Neural cell (in vitro differentiated cells): Measurements from ENCODE around the gene ALDH7A1. TPM values are rescaled to one million over a fixed set of nuclear protein-coding genes. Genes with fewer than 3 reads are reported as not detected.

Experiments
- H2AFZ ChIP-seq: fragments of 200-600, 300-800 bp; sonication (generic), shearing (Covaris generic); 2 replicates; pipeline ENCODE4 v1.6.0; 2014; ENCODE audit warnings: low read depth, mild to moderate bottlenecking, antibody characterized with exemption, low read length, moderate library complexity
- H3F3A ChIP-seq: fragments of 200-600 bp; shearing (Covaris generic); 2 replicates; pipeline ENCODE4 v1.6.1; 2016; ENCODE audit warnings: mild to moderate bottlenecking, moderate library complexity, mixed read lengths, antibody characterized with exemption, low read length; ENCODE audit not compliant: insufficient read depth, poor library complexity, severe bottlenecking
- H3K27ac ChIP-seq: fragments of 200-600, 300-800 bp; sonication (generic), shearing (Covaris generic); 2 replicates; pipeline ENCODE4 v1.5.1; 2014; ENCODE audit warnings: mild to moderate bottlenecking, low read length, moderate library complexity
- H3K27me3 ChIP-seq: fragments of 300-800, 200-600 bp; sonication (generic), shearing (Covaris generic); 2 replicates; pipeline ENCODE4 v1.6.0; 2014; ENCODE audit warnings: mild to moderate bottlenecking, low read depth, low read length, moderate library complexity; ENCODE audit not compliant: insufficient read depth
- H3K36me3 ChIP-seq: fragments of 300-800, 200-600 bp; sonication (generic), shearing (Covaris generic); 2 replicates; pipeline ENCODE4 v1.5.1; 2014; ENCODE audit warnings: mild to moderate bottlenecking, antibody characterized with exemption, low read length, moderate library complexity; ENCODE audit not compliant: insufficient read depth
- H3K4me2 ChIP-seq: fragments of 300-800, 200-600 bp; sonication (generic), shearing (Covaris generic); 2 replicates; pipeline ENCODE4 v1.6.0; 2014; ENCODE audit warnings: mild to moderate bottlenecking, low read length
- H3K4me3 ChIP-seq: fragments of 300-800, 200-600 bp; sonication (generic), shearing (Covaris generic); 2 replicates; pipeline ENCODE4 v1.5.1; 2014; ENCODE audit warnings: mild to moderate bottlenecking, low read length, moderate library complexity
- H3K79me2 ChIP-seq: fragments of 200-600 bp; shearing (Covaris generic); replicated peaks from 2 replicates; pipeline ENCODE4 v1.6.0; 2014; ENCODE audit warnings: mild to moderate bottlenecking, low read length, moderate library complexity; ENCODE audit not compliant: insufficient read depth
- H3K9ac ChIP-seq: fragments of 300-800, 200-600 bp; sonication (generic), shearing (Covaris generic); 2 replicates; pipeline ENCODE4 v1.6.1; 2016; ENCODE audit warnings: mild to moderate bottlenecking, low read length, mixed read lengths
- H3K9me2 ChIP-seq: fragments of 200-600 bp; shearing (Covaris generic); 2 replicates; pipeline ENCODE4 v1.6.1; 2016; ENCODE audit warnings: mild to moderate bottlenecking, low read length, mixed read lengths; ENCODE audit not compliant: insufficient read depth
- H3K9me3 ChIP-seq: fragments of 200-600, 300-800 bp; sonication (generic), shearing (Covaris generic); 2 replicates; pipeline ENCODE4 v1.6.1; 2016; ENCODE audit warnings: mild to moderate bottlenecking, mixed run types, low read length, moderate library complexity, mixed read lengths
- H4K20me1 ChIP-seq: fragments of 200-600 bp; shearing (Covaris generic); 2 replicates; pipeline ENCODE4 v1.6.1; 2016; ENCODE audit warnings: mild to moderate bottlenecking, mixed run types; ENCODE audit not compliant: insufficient read depth
- EP300 ChIP-seq: fragments of 450-650 bp; conservative IDR thresholded peaks from 2 replicates; pipeline ENCODE4 v1.6.1; 2014; ENCODE audit warnings: antibody characterized with exemption, mild to moderate bottlenecking, moderate library complexity; ENCODE audit not compliant: poor library complexity, severe bottlenecking
- EZH2 ChIP-seq: fragments of 200-600, 300-800 bp; shearing (Covaris generic), sonication (generic); IDR thresholded peaks from 2 replicates; pipeline ENCODE4 v1.6.1; 2014; ENCODE audit warnings: antibody characterized with exemption, low read length, borderline replicate concordance, mild to moderate bottlenecking; ENCODE audit not compliant: insufficient read depth, poor library complexity, severe bottlenecking
- MXI1 ChIP-seq: fragments of 450-650 bp; conservative IDR thresholded peaks from 2 replicates; pipeline ENCODE4 v1.6.1; 2014; ENCODE audit warnings: antibody characterized with exemption, mild to moderate bottlenecking; ENCODE audit not compliant: poor library complexity, severe bottlenecking
- POLR2AphosphoS5 ChIP-seq: IDR thresholded peaks from 2 replicates; pipeline ENCODE4 v1.6.1; 2012
- RAD21 ChIP-seq: fragments of 450-650 bp; conservative IDR thresholded peaks from 2 replicates; pipeline ENCODE4 v1.6.1; 2014; ENCODE audit warnings: antibody characterized with exemption, mild to moderate bottlenecking, moderate library complexity
- REST ChIP-seq: IDR thresholded peaks from 2 replicates; pipeline ENCODE4 v1.6.1; 2012; ENCODE audit warnings: borderline replicate concordance
- SMC3 ChIP-seq: fragments of 450-650 bp; conservative IDR thresholded peaks from 2 replicates; pipeline ENCODE4 v1.6.1; 2014; ENCODE audit warnings: antibody characterized with exemption, mild to moderate bottlenecking, moderate library complexity; ENCODE audit not compliant: poor library complexity
- TAF1 ChIP-seq: IDR thresholded peaks from 2 replicates; pipeline ENCODE4 v1.6.1; 2012; ENCODE audit warnings: low read depth
- polyA plus RNA-seq: library from polyadenylated mRNA; depleted of rRNA; stranded (reverse); fragments of >200 nt; gene quantifications from 2 replicates; pipeline ENCODE4 v1.2.3, GENCODE V29; 2014
- TF ChIP-seq, protein P1 (sequence below): fragments of 450-650 bp; IDR thresholded peaks from 2 replicates; pipeline ENCODE4 v1.5.1; 2014; ENCODE audit warnings: antibody characterized with exemption, mild to moderate bottlenecking, moderate library complexity; ENCODE audit not compliant: poor library complexity, severe bottlenecking

Gene ALDH7A1
- polyA plus RNA-seq, 1 donor from 2014 or later, result 23.4 TPM

GRCh38 chr5:126543660-126544059, 51.4 kb downstream of the ALDH7A1 start:
- Histone ChIP-seq H2AFZ (no peak overlapping the region), H3K27ac (no peak overlapping the region), H3K4me3 (no peak overlapping the region), H3K9me3 (no peaks in the 10 kb centered on the region), H4K20me1 (no peaks in the 10 kb centered on the region), H3F3A (no peaks in the 10 kb centered on the region), H3K4me2 (no peak overlapping the region), H3K9me2 (no peaks in the 10 kb centered on the region), H3K36me3 (no peaks in the 10 kb centered on the region), H3K27me3 (no peaks in the 10 kb centered on the region), H3K79me2 (no peaks in the 10 kb centered on the region), H3K9ac (no peak overlapping the region)
- TF ChIP-seq REST, result no peak
- TF ChIP-seq MXI1, result no peak
- TF ChIP-seq, protein P1, sequence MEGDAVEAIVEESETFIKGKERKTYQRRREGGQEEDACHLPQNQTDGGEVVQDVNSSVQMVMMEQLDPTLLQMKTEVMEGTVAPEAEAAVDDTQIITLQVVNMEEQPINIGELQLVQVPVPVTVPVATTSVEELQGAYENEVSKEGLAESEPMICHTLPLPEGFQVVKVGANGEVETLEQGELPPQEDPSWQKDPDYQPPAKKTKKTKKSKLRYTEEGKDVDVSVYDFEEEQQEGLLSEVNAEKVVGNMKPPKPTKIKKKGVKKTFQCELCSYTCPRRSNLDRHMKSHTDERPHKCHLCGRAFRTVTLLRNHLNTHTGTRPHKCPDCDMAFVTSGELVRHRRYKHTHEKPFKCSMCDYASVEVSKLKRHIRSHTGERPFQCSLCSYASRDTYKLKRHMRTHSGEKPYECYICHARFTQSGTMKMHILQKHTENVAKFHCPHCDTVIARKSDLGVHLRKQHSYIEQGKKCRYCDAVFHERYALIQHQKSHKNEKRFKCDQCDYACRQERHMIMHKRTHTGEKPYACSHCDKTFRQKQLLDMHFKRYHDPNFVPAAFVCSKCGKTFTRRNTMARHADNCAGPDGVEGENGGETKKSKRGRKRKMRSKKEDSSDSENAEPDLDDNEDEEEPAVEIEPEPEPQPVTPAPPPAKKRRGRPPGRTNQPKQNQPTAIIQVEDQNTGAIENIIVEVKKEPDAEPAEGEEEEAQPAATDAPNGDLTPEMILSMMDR, result no peak
- TF ChIP-seq RAD21, result no peak
- no peak for TF ChIP-seq EZH2
- no peak for TF ChIP-seq TAF1
- no peak for TF ChIP-seq POLR2AphosphoS5

DNA sequence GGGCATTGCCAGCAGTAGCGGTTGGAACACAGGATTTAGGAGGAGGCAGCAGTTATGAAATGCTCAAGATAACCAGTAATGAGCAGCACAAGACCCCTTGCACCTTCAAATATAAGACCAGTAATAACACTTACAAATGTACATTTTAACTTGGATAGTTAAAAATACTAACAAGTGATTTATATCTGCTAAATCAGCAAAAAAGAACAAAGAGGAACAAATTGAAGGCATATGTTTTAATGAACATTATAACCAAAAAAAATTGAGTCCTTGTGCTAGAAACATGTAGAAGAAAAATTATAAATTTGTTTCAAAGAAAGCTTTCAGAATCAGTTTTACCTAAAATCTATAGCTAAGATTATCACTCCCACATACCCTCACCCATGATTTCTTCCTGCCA, 52.0 kb downstream of the ALDH7A1 start:
- Histone ChIP-seq H3K27me3 (no peaks in the 10 kb centered on the region), H3K9me2 (no peaks in the 10 kb centered on the region), H2AFZ (no peak overlapping the region), H3K4me2 (no peak overlapping the region), H3K79me2 (no peaks in the 10 kb centered on the region), H3K36me3 (no peaks in the 10 kb centered on the region), H3K9ac (no peak overlapping the region), H4K20me1 (no peaks in the 10 kb centered on the region), H3K4me3 (no peak overlapping the region), H3K27ac (no peak overlapping the region), H3F3A (no peaks in the 10 kb centered on the region), H3K9me3 (no peaks in the 10 kb centered on the region)
- TF ChIP-seq EZH2 (no peak), TAF1 (no peak), MXI1 (no peak), POLR2AphosphoS5 (no peak), REST (no peak), EP300 (no peak), SMC3 (no peak), RAD21 (no peak)
- TF ChIP-seq, protein P1, result no peak
